Measurements from ENCODE around the gene LETM1.
A peak's percentile ranks its signal among the peaks of the same experiment; 100 is the strongest.

Gene LETM1

DNA sequence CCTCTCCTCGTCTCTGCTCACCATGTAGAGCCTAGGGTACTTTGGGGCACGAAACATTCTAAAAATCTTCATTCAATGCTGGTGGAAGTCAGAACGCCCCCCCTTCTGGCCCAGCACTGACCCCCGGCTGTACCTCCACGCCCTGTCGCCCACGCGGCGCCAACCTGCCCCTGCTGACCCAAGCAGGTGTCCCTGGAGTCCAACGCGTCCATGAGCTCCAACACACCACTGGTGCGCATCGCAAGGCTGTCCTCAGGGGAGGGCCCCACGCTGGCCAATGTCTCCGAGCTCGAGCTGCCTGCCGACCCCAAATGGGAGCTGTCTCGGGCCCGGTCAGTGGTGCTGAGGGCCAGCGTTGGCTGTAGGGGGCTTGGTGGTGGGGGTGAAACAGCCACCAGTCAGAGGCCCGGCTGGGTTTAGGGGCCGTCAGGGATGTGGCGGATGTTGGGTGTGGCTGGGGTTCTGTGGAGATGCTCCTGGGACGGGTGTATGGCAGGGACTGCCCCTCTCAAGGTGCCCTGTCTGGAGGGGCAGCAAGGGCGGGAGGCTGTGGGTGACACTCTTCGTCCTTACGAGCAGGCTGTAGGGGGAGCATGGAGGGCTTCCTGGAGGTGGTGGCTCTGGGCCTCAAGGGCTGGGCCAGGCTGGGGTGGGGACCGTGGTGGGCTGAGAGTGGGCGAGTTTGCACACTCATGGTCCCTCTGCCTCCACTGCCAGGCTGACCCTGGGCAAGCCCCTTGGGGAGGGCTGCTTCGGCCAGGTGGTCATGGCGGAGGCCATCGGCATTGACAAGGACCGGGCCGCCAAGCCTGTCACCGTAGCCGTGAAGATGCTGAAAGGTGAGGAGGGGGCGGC lies 51.1 kb downstream of the LETM1 start:
- DNase-seq, result no peak

DNA sequence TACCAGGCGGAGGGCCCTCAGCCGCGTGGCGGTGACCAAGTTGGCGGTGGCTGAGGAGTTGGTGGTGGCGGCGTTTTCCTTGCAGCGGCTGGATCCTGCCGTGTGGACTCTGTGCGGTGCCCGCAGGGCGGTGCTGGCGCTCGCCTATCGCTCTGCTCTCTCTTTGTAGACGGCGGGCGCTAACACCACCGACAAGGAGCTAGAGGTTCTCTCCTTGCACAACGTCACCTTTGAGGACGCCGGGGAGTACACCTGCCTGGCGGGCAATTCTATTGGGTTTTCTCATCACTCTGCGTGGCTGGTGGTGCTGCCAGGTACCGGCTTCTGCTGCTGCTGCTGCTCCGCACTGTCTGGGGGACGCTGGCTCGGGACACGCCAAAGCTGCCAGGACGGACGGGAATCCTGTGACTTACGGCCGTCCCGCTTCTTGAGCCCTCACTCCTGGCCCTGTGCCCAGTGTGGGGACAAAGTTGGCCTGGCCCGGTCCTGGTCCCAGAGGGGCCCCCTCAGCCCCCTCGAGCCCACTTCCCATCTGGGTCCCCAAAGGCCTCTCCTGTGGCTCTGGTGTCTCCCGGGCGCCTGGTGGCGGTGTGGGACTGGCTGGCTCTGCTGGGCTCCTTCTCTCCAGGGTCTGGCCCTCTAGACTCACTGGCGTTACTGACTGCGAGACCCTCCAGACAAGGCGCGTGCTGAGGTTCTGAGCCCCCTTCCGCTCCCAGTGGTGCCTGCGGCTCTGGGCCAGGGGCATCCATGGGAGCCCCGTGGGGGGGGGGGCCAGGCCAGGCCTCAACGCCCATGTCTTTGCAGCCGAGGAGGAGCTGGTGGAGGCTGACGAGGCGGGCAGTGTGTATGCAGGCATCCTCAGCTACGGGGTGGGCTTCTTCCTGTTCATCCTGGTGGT lies 52.2 kb downstream of the LETM1 start:
- no peak for DNase-seq

DNA sequence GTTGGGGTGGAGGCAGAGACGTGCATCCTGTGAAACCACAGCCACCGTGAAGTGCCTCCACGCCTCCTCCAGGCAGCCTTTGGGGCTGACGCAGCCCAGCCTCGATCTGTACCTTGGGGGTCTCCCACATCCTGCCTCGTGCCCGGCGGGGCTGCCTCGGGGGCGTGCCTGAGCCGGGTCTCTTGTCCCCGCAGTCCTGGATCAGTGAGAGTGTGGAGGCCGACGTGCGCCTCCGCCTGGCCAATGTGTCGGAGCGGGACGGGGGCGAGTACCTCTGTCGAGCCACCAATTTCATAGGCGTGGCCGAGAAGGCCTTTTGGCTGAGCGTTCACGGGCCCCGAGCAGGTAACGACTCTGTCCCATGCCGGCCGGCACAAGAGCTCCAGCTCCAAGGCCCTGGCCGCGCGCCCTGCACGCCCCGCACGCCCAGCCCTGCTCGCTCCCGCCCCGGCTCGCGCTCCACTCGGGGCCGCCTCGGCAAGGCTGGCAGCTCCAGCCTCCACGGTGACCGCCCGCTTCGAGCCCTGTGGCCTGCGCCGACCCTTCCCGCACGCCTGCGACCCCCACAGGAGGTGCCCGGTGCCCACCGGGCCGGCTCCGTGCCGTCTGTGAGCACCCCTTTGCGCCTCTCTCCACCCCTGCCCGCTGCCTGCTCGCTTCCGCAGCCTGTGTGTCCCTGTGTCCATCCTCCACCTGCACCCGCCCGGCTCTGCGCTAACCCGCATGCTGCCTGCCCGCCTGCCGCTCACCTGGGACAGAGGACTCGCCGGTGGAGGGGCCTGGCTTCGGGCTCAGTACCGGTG lies 53.0 kb downstream of the LETM1 start:
- peak in 1 of 2 experiments; percentile 10 for DNase-seq

DNA sequence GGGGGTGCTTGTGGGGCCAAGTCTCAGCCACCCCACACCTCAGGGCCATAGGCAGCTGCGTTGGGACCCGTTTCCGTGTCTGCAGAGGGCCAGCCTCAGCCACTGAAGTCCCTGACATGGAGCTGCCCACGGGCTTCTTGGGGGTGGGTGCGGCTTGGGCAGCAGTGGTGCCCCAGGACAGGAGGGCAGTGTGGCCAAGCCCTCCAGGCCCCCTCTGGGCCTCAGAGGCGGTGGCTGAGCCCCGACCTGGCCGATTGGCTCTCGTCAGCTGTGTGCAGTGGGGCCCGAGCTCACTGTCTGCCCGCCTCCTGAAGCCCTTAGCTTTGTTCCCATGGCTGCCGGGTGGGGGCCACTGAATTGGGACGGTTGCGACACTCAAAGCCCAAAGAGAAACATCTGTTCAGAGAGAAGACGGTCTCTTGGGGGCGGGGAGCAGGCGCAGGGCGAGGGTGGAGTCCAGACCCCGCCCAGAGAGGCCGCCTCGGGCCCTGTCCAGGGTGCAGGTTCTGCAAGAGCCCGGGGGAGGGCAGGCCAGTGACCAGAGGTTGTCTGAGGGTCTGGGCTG lies 53.7 kb downstream of the LETM1 start:
- DNase-seq, result peak; percentile 52 to 57

DNA sequence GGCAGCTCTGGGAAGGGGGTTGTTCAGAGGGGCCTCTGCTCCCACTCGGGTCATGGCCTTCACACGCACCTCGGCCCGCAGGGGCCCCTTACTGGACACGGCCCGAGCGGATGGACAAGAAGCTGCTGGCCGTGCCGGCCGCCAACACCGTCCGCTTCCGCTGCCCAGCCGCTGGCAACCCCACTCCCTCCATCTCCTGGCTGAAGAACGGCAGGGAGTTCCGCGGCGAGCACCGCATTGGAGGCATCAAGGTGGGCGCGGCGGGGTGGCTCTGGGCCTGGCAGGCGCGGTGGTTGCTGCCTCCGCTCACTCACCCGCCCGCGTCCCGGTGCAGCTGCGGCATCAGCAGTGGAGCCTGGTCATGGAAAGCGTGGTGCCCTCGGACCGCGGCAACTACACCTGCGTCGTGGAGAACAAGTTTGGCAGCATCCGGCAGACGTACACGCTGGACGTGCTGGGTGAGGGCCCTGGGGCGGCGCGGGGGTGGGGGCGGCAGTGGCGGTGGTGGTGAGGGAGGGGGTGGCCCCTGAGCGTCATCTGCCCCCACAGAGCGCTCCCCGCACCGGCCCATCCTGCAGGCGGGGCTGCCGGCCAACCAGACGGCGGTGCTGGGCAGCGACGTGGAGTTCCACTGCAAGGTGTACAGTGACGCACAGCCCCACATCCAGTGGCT lies 54.5 kb downstream of the LETM1 start:
- no peak for DNase-seq

DNA sequence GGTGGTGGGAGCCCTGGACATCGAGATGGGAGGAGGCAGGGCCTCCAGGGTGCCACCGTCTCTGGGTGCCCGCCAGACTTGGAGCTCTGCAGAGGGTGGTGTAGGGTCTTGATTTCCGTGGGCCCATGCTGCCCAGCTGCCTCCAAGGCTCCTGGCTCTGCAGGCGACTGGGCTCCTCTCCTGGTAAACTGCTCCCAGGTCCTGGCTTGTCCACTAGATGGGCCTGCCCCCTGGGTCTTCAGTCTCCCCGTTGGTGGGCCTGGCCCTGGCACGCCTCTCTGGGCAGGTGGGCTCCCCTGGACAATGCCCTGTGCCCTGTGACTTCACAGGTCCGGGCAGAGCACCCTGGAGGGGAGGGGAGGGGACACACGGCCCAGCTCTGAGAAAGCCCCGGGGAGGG lies 55.2 kb downstream of the LETM1 start:
- no peak for DNase-seq

DNA sequence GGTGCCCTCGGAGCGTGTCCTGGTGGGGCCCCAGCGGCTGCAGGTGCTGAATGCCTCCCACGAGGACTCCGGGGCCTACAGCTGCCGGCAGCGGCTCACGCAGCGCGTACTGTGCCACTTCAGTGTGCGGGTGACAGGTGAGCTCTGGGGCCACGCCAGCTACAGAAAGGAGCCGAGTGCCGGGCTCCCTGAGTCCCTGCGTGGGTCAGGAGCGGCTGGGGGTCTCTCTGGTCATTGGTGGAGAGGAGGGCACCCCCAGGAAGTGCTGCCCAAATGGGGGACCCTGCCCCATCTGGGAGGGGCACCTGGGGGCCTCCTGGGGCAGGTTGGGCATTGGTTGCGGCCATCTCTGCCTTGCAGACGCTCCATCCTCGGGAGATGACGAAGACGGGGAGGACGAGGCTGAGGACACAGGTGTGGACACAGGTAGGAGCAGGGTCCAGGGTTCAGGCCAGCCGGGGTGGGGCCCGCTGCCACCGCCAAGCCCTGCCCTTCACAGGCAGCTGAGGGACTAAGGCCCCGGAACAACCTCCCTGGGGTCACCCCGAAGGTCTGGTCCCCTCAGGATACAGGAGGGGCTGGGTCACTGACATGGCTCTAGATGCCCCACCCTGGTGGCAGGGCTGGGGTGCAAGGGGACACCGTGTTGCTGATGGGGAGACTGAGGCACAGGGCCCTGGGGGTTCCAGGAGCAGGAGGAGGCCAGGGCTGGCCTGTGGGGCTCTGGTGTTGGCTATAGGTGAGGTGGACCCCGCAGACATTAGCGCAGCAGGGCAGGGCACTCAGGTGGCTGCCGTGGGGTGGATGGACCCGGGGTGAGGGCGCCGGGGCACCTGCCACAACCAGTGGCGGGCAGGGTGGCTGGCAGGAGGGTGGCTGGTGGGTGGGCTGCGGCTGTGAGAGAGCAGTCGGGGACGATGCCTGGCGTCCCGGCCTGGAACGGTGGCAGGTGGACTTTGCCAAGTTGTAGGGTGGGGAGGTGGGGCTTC lies 56.3 kb downstream of the LETM1 start:
- DNase-seq, result no peak

DNA sequence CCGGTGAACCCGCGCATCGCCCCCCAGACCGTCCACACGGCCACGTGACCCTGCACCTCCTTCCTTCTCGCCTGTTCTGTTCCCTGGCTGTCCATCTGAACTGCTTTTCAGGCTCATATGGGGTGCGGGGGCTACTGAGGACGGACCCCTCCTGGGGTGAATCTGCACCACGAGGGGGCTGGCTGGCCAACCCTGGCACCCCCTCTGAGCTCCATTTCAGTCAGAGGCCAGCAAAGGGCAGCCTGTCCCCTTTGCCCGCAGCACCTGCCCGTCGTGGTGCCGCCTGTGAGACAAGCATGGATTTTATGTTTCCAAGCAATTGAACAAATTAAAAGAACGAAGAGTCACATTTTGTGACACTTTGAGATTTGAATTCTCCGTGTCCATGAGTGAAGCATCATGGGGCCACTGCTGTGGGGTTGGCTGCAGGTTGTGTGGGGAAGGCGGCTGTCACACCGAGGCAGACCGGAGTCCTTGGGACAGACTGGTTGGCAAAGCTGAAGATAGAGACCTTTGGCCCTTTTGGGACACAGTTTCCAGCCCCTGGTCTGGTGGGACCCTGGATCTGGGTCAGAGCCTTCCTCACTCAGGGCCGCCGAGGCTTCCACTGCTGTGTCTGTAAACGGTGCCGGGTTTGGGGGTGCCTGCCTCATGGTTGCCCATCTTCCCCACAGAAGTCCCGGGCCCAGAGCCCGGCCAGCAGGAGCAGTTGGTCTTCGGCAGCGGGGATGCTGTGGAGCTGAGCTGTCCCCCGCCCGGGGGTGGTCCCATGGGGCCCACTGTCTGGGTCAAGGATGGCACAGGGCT lies 57.2 kb downstream of the LETM1 start:
- DNase-seq, result no peak

DNA sequence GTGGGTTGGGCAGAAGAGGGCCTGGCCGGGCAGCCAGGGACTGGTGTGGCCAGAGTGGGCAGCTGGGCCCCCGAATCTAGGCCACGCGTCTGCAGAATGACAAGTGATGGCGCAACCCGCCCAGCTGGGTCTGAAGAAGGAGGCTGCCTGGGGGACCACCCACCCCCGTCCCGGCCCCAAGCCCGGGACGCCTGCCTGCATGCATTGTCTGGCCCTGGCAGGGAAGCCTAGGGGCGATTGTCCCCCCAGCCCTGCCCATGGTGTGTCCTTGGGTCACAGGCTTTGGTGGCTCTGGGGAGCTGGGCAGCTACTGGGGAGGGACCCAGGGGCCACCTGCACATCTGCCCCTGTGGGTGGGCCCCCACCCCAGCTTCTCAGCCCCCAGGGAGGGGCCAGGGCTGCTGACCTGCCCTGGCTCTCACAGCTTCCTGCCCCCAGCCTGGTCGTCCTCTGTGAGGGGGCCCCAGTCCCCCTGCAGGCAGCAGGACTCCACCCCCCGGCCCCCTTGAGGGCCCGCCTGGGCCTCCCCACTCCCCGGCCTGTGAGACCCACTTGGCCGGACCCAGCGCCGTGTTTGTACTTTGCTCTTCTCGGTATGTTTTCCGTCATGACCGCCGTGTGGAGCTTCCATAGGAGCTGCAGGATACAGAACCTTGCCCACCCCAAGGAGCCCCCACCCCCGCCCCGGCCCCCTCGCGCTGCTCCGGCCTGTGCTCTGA lies 57.9 kb downstream of the LETM1 start:
- DNase-seq, result no peak

DNA sequence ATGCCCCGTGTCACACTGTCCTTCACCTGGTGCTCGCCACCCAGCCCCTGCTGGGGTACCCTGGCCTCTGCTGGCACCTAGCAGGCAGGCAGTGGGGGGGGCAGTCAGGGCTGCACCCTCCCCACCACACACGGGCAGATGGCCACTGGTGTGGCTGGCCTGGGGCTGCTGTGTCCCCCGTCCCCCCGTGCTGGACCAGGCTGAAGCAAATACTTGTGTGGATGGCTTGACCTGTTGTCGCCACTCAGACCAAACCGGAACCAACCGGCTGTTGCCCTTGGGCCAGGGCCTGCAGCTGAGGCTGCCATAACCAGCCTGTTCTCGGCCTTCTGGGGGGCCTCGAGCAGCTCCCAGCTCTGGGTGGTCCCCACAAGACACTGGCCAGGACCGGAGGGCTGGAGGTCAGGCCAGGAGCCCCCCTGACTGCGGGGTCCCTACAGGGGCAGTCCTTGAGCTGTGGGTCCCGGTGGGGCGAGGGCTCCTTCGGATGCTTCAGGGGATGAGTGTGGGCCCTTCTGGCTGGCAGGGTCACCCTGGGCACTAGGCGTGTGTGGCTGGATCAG lies 58.6 kb downstream of the LETM1 start:
- no peak for DNase-seq

DNA sequence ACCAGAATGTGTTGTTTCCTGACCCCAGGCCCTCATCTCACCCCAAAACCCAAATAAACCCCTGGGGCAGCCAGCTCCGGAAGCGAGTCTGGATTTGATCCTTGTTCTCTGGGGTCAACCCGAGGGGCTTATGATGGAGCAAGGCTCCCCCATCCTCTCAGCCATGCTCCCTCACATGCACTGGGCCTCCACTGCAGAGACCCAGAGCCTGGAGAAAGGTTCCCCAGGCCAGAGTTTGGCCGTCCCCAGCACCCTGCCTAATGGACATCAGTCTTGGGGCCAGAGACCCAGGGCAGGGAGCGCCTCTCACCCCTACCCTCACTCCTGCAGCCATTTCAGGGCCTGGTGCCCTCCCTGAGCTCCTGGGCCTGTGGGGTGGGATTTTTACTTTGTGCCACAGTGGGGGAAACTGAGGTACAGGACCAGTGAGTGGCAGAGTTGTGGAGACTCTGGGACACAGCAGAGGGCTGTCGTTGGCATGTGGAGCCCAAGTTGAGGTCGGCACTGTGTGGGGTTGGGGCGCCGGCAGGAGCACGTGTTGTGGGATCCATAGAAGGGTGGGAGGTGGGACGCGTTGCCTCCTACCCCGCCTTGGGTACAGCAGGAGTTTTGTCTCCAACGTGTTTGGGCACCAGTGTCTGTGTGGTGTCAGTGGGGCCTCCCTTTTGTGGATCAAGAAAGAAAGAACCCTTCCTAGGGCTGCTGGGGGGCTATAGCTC lies 59.3 kb downstream of the LETM1 start:
- no peak for DNase-seq

DNA sequence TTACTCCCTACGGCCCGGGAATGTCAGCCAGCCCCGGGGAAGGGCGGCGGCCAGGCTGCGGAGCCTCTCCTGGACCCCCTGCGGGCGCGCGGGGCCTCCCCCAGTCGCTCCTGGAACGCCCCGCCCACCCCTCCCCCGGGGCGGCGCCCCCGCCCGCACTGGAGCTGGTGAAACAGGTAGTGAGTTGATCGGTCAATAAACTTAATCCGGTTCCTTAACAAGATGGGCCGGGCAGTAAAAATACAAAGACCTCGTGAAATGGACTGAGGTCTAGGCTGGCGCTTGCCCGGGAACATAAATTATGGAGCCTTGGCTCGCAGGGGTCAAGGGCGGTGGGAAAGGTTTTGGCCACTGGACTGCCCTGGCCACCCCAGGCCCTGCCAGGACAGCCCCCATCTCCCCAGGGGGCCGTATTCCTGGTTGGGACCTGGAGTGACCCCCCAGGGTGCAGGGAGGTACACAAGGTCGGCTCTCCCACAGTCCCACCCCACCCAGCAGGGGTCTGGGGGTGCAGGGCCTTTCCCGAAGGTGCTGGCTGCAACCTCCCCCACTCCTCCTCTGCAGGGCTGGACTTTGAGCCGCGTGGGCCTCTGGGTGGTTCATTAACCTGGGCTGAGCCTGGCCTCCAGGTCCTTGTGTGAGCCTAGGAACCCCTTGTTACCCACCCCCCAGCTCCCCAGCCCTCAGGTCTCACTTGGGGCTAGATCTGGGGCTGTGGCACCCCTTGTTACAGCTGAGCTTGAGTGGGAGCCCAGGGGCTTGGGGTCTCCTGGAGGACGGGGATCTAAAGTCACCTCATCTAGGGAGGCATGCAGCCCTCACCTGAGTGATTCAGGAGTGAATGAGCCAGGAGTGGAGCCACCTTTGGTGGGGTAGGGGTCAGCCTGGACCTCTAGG lies 60.4 kb downstream of the LETM1 start:
- no peak for DNase-seq

DNA sequence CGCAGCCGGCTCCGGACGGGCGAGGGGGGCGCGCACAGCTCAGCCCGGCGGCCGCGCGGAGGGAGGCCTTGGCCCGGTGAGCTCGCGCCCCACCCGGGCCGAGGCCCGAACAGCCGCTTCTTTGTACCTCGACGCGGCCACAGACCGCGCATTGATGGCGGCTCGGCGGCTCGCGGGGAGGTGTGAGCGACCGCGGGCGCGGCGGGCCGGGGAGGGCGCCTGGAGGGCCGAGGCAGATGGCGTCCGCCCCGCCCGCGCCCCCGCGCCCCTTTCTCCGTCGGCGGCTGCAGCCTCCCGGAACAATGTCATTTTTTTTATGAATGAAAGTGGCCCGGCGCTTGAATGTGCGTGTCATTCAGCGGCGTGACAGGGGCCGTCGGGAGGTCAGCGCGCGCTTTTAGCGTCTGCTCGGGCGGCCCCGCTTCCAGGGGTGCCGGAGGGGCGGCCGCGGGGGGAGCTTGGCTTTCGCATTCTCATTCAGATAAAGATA lies 61.1 kb downstream of the LETM1 start:
- DNase-seq, result no peak

DNA sequence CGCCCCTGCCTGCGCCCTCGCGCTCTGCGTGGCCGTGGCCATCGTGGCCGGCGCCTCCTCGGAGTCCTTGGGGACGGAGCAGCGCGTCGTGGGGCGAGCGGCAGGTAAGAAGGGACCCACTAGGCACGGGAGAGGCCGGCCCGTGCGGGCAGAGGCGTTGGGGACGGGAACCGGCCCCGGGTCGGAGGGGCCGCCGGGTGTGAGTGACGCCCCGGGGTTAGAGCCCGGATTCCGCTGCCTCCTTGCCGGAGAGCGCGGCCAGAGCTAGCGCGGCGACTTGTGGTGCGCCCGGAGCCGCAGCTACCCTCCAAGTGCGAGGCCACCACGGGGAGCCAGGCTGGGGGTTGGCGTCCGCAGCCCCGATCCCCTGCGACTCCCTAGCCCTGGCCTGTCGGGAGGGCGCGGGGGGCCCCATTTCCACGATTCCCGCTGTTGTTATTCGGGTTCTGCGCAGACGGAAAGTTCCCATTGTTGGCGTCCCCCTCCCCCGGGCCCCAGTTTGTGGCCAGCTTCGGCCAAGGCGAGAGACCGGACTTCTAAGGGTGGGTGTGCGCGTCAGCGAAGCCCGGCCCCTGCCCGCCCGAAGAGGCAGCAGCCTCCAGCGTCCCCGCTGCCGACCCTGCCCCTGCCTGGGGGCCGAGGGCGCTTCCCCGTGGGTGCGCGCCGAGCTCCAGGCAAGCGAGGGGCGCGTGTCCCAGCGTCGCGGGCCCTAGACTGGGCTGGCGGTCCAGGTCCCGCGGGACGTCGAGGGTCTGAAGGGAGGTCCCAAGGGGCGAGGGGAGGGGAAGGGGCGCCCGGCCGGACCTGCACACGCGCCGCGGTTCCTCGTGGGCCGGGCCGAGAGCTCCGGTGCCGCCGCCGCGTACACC lies 61.8 kb downstream of the LETM1 start:
- no peak for DNase-seq

DNA sequence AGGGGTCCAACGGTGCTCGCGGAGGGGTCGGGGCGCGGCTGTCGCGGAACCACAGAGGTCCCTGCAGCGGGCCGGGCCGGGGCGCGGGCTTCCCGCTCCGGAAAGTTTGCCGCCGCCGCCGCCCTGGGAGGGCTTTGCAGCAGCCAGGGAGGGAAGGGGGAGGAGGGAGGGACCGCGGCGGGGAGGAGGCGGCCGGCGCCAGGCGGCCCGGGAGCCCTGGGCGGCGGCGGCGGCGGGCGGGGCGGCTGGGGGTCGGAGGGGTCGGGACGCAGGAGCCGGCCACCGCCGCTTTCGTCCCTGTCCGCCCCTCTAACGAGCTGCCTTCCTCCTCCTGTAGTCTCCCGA lies 62.5 kb downstream of the LETM1 start:
- DNase-seq, result peak in 1 of 2 experiments; percentile 16

Data from Kasumi-1 (cell line).